Panc1 (cell line): ENCODE data around the gene RAD51D. TPM values are rescaled to one million over a fixed set of nuclear protein-coding genes. Genes with fewer than 3 reads are reported as not detected.

Experiments
- total RNA-seq: library from RNA; stranded (reverse); gene quantifications from one replicate; pipeline ENCODE4 v1.2.1, GENCODE V29; 2021; ENCODE audit not compliant: unreplicated experiment

Gene RAD51D
- total RNA-seq, 1 experiment from 2014 or later: 25.9 TPM

Other genes with a start within 250 kb of the RAD51D start
- 1.5 TPM for gene CCT6B, start 158.4 kb downstream of the RAD51D start, total RNA-seq
- gene ZNF830, start 158.3 kb downstream of the RAD51D start, total RNA-seq: 17.5 TPM
- 56.4 TPM for gene LIG3, start 139.3 kb downstream of the RAD51D start, total RNA-seq
- 38.4 TPM for gene RFFL, start 56.2 kb downstream of the RAD51D start, total RNA-seq
- not detected for gene FNDC8, start 1.8 kb upstream of the RAD51D start, total RNA-seq
- 35.5 TPM for gene NLE1, start 22.4 kb upstream of the RAD51D start, total RNA-seq
- not detected for gene UNC45B, start 28.0 kb upstream of the RAD51D start, total RNA-seq
- gene SLC35G3, start 74.5 kb upstream of the RAD51D start, total RNA-seq: not detected
- gene SLFN5, start 123.2 kb upstream of the RAD51D start, total RNA-seq: 5.4 TPM